ENCODE results near the gene AMPD3. TPM values are rescaled to one million over a fixed set of nuclear protein-coding genes. Genes with fewer than 3 reads are reported as not detected.

The AMPD3 gene
- total RNA-seq, 4 donors from 2014 or later = 104 to 185 (median 112) TPM

- intact Hi-C loops (cut with DNase I; ENCODE audit: low total_unique reads) = no loop called here
- peak in 1 of 2 donors; percentile 32 for ATAC-seq
- no peak for TF ChIP-seq CTCF (IDR thresholded peaks at IDR 0.05 in 4 of 5, conservative IDR thresholded peaks at IDR 0.05 in 1 of 5)
- no peak for TF ChIP-seq POLR2A (IDR thresholded peaks at IDR 0.05)
Measured at GRCh38 chr11:10499452-10499851, 44.4 kb downstream of the AMPD3 start.

DNA sequence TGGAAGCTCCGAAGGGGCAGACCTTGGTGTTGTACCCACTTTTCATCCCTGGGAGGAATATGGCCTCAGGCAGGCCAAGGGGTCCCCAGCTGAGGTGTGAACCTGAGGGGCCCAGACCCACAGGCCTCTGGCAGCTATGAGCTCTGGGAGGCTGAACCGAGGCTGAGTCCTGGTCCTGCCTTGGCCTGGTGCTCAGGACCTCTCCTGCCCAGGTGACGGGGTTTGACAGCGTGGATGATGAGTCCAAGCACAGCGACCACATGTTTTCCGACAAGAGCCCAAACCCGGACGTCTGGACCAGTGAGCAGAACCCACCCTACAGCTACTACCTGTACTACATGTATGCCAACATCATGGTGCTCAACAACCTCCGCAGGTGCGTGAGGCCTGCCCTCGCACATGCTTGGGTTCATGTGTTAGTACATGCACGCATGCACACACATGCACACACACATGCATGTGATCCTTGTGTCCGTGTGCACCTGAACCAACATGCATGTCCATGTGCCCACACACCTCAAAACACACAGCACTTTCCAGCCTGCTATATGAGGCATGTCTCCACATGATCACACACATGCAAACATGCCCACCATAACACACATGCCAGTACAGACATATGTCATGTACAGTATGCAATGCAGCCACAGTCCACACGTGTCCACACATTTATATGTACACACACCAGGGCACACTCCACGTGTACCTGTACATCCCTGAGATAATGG lies 45.0 kb downstream of the AMPD3 start:
- Histone ChIP-seq H3K4me3 (no peak overlapping the region), H3K4me1 (no peaks in the 10 kb centered on the region), H3K27me3 (no peaks in the 10 kb centered on the region), H3K27ac (no peak overlapping the region), H3K9me3 (no peaks in the 10 kb centered on the region), H3K36me3 (peaks cover 0 to 100% of the 10 kb centered on the region in 2 donors)
- ATAC-seq = no peak
- no peak for DNase-seq
- TF ChIP-seq POLR2A (IDR thresholded peaks at IDR 0.05) = no peak
- intact Hi-C loops (cut with DNase I; ENCODE audit: low total_unique reads) = no loop called here
- in situ Hi-C loops (cut with MboI; ENCODE audit: low sequenced_read_pairs in 4 of 4) = loop anchor here in 1 of 4 donors (25.0 kb wide), 1 partner anchor 237 kb away; no protein-coding TSS in a partner anchor

More at GRCh38 chr11:10499452-10499851, 44.4 kb downstream of the AMPD3 start:
- no peak for DNase-seq
- Histone ChIP-seq H3K9me3 (no peaks in the 10 kb centered on the region), H3K27me3 (no peaks in the 10 kb centered on the region), H3K4me3 (no peak overlapping the region), H3K36me3 (peaks cover 0 to 100% of the 10 kb centered on the region in 2 donors), H3K27ac (no peak overlapping the region), H3K4me1 (no peaks in the 10 kb centered on the region)
- in situ Hi-C loops (cut with MboI; ENCODE audit: low sequenced_read_pairs in 4 of 4) = no loop called here

- TF ChIP-seq POLR2A (IDR thresholded peaks at IDR 0.05) (no peak), CTCF (IDR thresholded peaks at IDR 0.05 in 4 of 5, conservative IDR thresholded peaks at IDR 0.05 in 1 of 5) (no peak)
- DNase-seq (no peak), ATAC-seq (no peak)
- H3K36me3 ChIP-seq = peaks cover 0 to 100% of the 10 kb centered on the region in 2 donors
- H3K4me1 ChIP-seq = no peaks in the 10 kb centered on the region
- H3K9me3 ChIP-seq = no peaks in the 10 kb centered on the region
- intact Hi-C loops (cut with DNase I; ENCODE audit: low total_unique reads) (no loop called here), in situ Hi-C loops (cut with MboI; ENCODE audit: low sequenced_read_pairs in 4 of 4) (loop anchor here in 1 of 4 donors (25.0 kb wide), 1 partner anchor 236 kb away; no protein-coding TSS in a partner anchor)
- H3K4me3 ChIP-seq = no peak overlapping the region
- no peaks in the 10 kb centered on the region for H3K27me3 ChIP-seq
- no peak overlapping the region for H3K27ac ChIP-seq
Measured at GRCh38 chr11:10500757-10501684, 46.0 kb downstream of the AMPD3 start.

DNA sequence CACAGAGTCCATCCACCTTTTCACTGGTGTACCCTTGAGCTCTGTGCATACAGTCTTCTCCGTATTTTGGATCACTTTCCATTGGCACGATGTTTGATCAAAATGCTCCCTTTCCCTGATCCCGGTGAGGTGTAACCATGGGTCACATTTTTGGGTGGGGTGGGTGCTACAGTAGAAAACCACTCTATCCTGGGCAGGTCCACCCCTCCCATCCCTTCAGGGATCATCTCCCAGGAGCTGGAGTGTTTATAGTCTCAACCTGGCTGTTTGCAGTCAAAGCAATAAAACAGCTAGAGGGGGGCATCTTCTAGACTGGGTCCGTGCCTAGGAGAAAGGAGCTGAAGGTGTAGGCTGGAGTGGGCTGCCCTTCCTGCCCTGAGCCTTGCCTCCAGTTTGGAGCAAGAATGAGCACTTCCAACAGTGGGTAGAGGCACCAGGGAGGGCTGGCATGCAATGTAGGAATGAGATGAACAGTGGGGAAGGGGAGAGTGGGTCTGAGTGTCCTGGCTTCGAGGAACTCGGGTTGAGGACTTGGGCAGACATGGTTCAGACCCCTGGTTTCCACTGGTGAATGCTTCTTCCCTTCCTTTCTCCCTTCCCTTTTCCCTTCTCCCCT lies 47.1 kb downstream of the AMPD3 start:
- no peaks in the 10 kb centered on the region for H3K9me3 ChIP-seq
- intact Hi-C loops (cut with DNase I; ENCODE audit: low total_unique reads) = no loop called here
- no peaks in the 10 kb centered on the region for H3K27me3 ChIP-seq
- DNase-seq (no peak), ATAC-seq (no peak)
- H3K4me3 ChIP-seq = no peak overlapping the region
- no peak overlapping the region for H3K27ac ChIP-seq
- no peaks in the 10 kb centered on the region for H3K4me1 ChIP-seq
- peaks cover 0 to 96% of the 10 kb centered on the region in 2 donors for H3K36me3 ChIP-seq
- in situ Hi-C loops (cut with MboI; ENCODE audit: low sequenced_read_pairs in 4 of 4) = loop anchor here in 1 of 4 donors (25.0 kb wide), 1 partner anchor 235 kb away; no protein-coding TSS in a partner anchor
- TF ChIP-seq POLR2A (IDR thresholded peaks at IDR 0.05) (no peak), CTCF (IDR thresholded peaks at IDR 0.05 in 4 of 5, conservative IDR thresholded peaks at IDR 0.05 in 1 of 5) (no peak)
